SK-N-SH (cell line): Measurements from ENCODE around the gene LRATD1. TPM values are rescaled to one million over a fixed set of nuclear protein-coding genes. Genes with fewer than 3 reads are reported as not detected.

Source experiments
- CTCF ChIA-PET: fragments of 300-600, 350-600 bp; formaldehyde crosslinking; extraction: SDS; loops from one replicate; lab custom pipeline; 2021; lab: Yijun Ruan, JAX
- POLR2A ChIA-PET: fragments of 350-600 bp; sonication (Branson Sonifier 250); formaldehyde crosslinking; extraction: SDS; loops from one replicate; lab custom pipeline; 2020; ENCODE audit warnings: antibody characterized with exemption, inconsistent platforms; lab: Yijun Ruan, JAX
- DNase-seq: peaks from one replicate; pipeline ENCODE4 v3.0.0; 2012
- H2AFZ ChIP-seq: fragments of 200-600 bp; sonication (generic); 2 replicates; pipeline ENCODE4 v1.8.1; 2016; ENCODE audit warnings: antibody characterized with exemption, mild to moderate bottlenecking, low read depth
- H3F3A ChIP-seq: fragments of 200-600 bp; sonication (generic); replicated peaks from 2 replicates; pipeline ENCODE3; 2016; ENCODE audit warnings: antibody characterized with exemption, mild to moderate bottlenecking; ENCODE audit not compliant: insufficient read depth
- H3K27ac ChIP-seq, 2 experiments: fragments of 200-500 bp in 1 of 2; fragments of 200-600 bp in 1 of 2; sonication (Bioruptor generic) in 1 of 2; sonication (generic), shearing (Covaris generic) in 1 of 2; 2 replicates each; pipeline versions ENCODE4 v1.5.1 to v1.6.1; 2014 to 2016; ENCODE audit warnings: low read depth in 2 of 2, inconsistent platforms in 1 of 2, low read length in 1 of 2, mild to moderate bottlenecking in 1 of 2, mixed read lengths in 1 of 2
- H3K27me3 ChIP-seq: fragments of 200-600 bp; sonication (generic), shearing (Covaris generic); 2 replicates; pipeline ENCODE4 v1.6.1; 2016; ENCODE audit warnings: mixed run types; ENCODE audit not compliant: insufficient read depth
- H3K36me3 ChIP-seq, 2 experiments: fragments of 200-500 bp in 1 of 2; fragments of 200-600 bp in 1 of 2; sonication (Bioruptor generic) in 1 of 2; sonication (generic) in 1 of 2; replicated peaks in 1 of 2; 2 replicates each; pipeline versions ENCODE3 to v1.5.1; 2014 to 2016; ENCODE audit warnings: low read length in 1 of 2, mild to moderate bottlenecking in 1 of 2; ENCODE audit not compliant: insufficient read depth in 2 of 2, control insufficient read depth in 1 of 2
- H3K4me1 ChIP-seq, 2 experiments: fragments of 200-500 bp in 1 of 2; fragments of 200-600 bp in 1 of 2; sonication (Bioruptor generic) in 1 of 2; sonication (generic), shearing (Covaris generic) in 1 of 2; 2 replicates each; pipeline versions ENCODE4 v1.5.1 to v1.6.1; 2014 to 2016; ENCODE audit warnings: low read depth in 1 of 2, low read length in 1 of 2, mixed run types in 1 of 2; ENCODE audit not compliant: insufficient read depth in 2 of 2, control insufficient read depth in 1 of 2
- H3K4me2 ChIP-seq: fragments of 200-600 bp; sonication (generic), shearing (Covaris generic); 2 replicates; pipeline ENCODE4 v1.6.1; 2017; ENCODE audit warnings: mixed run types
- H3K4me3 ChIP-seq, 2 experiments: fragments of 200-500 bp in 1 of 2; fragments of 200-600 bp in 1 of 2; sonication (Bioruptor generic) in 1 of 2; sonication (generic), shearing (Covaris generic) in 1 of 2; 2 replicates each; pipeline versions ENCODE4 v1.5.1 to v1.8.1; 2014 to 2016; ENCODE audit warnings: low read depth in 2 of 2, inconsistent platforms in 1 of 2, low read length in 1 of 2, mild to moderate bottlenecking in 1 of 2, mixed read lengths in 1 of 2, moderate library complexity in 1 of 2
- H3K79me2 ChIP-seq: fragments of 200-600 bp; sonication (generic); 2 replicates; pipeline ENCODE4 v1.8.1; 2017; ENCODE audit warnings: mild to moderate bottlenecking; ENCODE audit not compliant: insufficient read depth
- H3K9ac ChIP-seq: fragments of 200-600 bp; sonication (generic); 2 replicates; pipeline ENCODE4 v1.6.1; 2017; ENCODE audit warnings: mixed run types
- H3K9me2 ChIP-seq: fragments of 200-600 bp; sonication (generic); 2 replicates; pipeline ENCODE4 v1.6.1; 2017; ENCODE audit warnings: mixed run types
- H3K9me3 ChIP-seq: fragments of 200-600 bp; sonication (generic); 2 replicates; pipeline ENCODE4 v1.6.1; 2017; ENCODE audit warnings: mixed run types, mild to moderate bottlenecking, moderate library complexity
- H4K20me1 ChIP-seq: fragments of 200-600 bp; sonication (generic); 2 replicates; pipeline ENCODE4 v1.6.1; 2017; ENCODE audit warnings: mild to moderate bottlenecking, mixed run types; ENCODE audit not compliant: insufficient read depth
- CTCF ChIP-seq: fragments of 200-600 bp; sonication (generic); IDR thresholded peaks from 2 replicates; pipeline ENCODE4 v1.6.1; 2017; ENCODE audit warnings: antibody characterized with exemption, mild to moderate bottlenecking, moderate library complexity
- ELF1 ChIP-seq: IDR thresholded peaks from 2 replicates; pipeline ENCODE4 v1.4.0; 2012
- EP300 ChIP-seq, 2 experiments: IDR thresholded peaks; 2 replicates each; pipeline versions ENCODE4 v1.4.0 to v1.6.1; 2012; ENCODE audit warnings: borderline replicate concordance in 1 of 2, low read depth in 1 of 2, low read length in 1 of 2
- FOXJ3 ChIP-seq: sonication (generic); formaldehyde crosslinking; IDR thresholded peaks from 2 replicates; pipeline ENCODE4 v1.5.1; 2020; ENCODE audit warnings: mild to moderate bottlenecking, missing genetic modification reagents
- FOXM1 ChIP-seq: IDR thresholded peaks from 2 replicates; pipeline ENCODE4 v1.4.0; 2012; ENCODE audit warnings: low read depth, mild to moderate bottlenecking
- IRF3 ChIP-seq: fragments of 150-350 bp; IDR thresholded peaks from 2 replicates; pipeline ENCODE4 v1.6.1; 2016; ENCODE audit warnings: mild to moderate bottlenecking, low read depth, low read length
- JUND ChIP-seq: IDR thresholded peaks from 2 replicates; pipeline ENCODE4 v1.4.0; 2012
- MAX ChIP-seq: IDR thresholded peaks from 2 replicates; pipeline ENCODE4 v1.4.0; 2012; ENCODE audit warnings: low read depth
- NFIC ChIP-seq: IDR thresholded peaks from 2 replicates; pipeline ENCODE4 v1.4.0; 2012; ENCODE audit warnings: borderline replicate concordance
- PBX3 ChIP-seq: IDR thresholded peaks from 2 replicates; pipeline ENCODE4; 2012
- RAD21 ChIP-seq: IDR thresholded peaks from 2 replicates; pipeline ENCODE4 v1.6.1; 2012; ENCODE audit warnings: mild to moderate bottlenecking, low read length
- RCOR1 ChIP-seq: fragments of 150-350 bp; IDR thresholded peaks from 2 replicates; pipeline ENCODE4 v1.6.1; 2017; ENCODE audit warnings: antibody characterized with exemption, low read length
- SIN3A ChIP-seq: IDR thresholded peaks from 2 replicates; pipeline ENCODE4 v1.6.1; 2012; ENCODE audit warnings: low read depth, mild to moderate bottlenecking, low read length, moderate library complexity, borderline replicate concordance
- SMC3 ChIP-seq: IDR thresholded peaks from 2 replicates; pipeline ENCODE4 v1.6.1; 2012; ENCODE audit warnings: low read depth, low read length, improper control_type of control experiment
- TAF1 ChIP-seq: IDR thresholded peaks from 2 replicates; pipeline ENCODE4 v1.6.1; 2012; ENCODE audit warnings: low read depth, mild to moderate bottlenecking, low read length, moderate library complexity, borderline replicate concordance
- TEAD4 ChIP-seq: IDR thresholded peaks from 2 replicates; pipeline ENCODE4 v1.4.0; 2012; ENCODE audit warnings: mild to moderate bottlenecking, borderline replicate concordance; ENCODE audit not compliant: insufficient read depth
- USF2 ChIP-seq: fragments of 150-350 bp; IDR thresholded peaks from 2 replicates; pipeline ENCODE4 v1.6.1; 2017; ENCODE audit warnings: antibody characterized with exemption, low read length, low read depth, borderline replicate concordance
- YY1 ChIP-seq: IDR thresholded peaks from 2 replicates; pipeline ENCODE4 v1.4.0; 2012; ENCODE audit warnings: low read depth, mild to moderate bottlenecking
- ZBTB33 ChIP-seq: IDR thresholded peaks from 2 replicates; pipeline ENCODE4 v1.4.0; 2012; ENCODE audit warnings: low read depth, borderline replicate concordance
- WGBS: methylation state at CpG from one replicate; pipeline ENCODE4 v1.1.6; 2017; ENCODE audit warnings: low lambda C conversion rate; 5-methylcytosine and 5-hydroxymethylcytosine counted together
- polyA plus RNA-seq, 3 experiments: library from polyadenylated mRNA; depleted of rRNA; stranded (reverse); fragments of >200 nt; gene quantifications; 2 replicates each; pipeline ENCODE4 v1.2.3, GENCODE V29; 2012

The LRATD1 gene
- polyA plus RNA-seq, 1 of the 3 experiments (the other 2 are of a cell fraction) = 0.84 TPM

GRCh38 chr2:14631406-14632040 lies 994 bp upstream of the LRATD1 start:
- H3K79me2 ChIP-seq = no peaks in the 10 kb centered on the region
- peak overlapping the region; percentile 57 to 67; a peak in 3 of 4 replicates for H3K4me3 ChIP-seq
- H3K27me3 ChIP-seq = peaks cover 15% of the 10 kb centered on the region

More at GRCh38 chr2:14631406-14632040, 994 bp upstream of the LRATD1 start:
- Histone ChIP-seq H4K20me1 (no peaks in the 10 kb centered on the region), H3K27ac (no peak overlapping the region), H3F3A (no peaks in the 10 kb centered on the region), H3K9ac (no peak overlapping the region), H3K4me1 (peaks cover 0 to 33% of the 10 kb centered on the region in 2 experiments; a peak in 2 of 4 replicates), H3K9me2 (no peaks in the 10 kb centered on the region), H3K36me3 (no peaks in the 10 kb centered on the region), H2AFZ (no peak overlapping the region), H3K9me3 (no peaks in the 10 kb centered on the region), H3K4me2 (peak overlapping the region; percentile 85)
- 78% methylated on average over 3 of the region's 3 CpGs for WGBS
- ChIA-PET POLR2A (interaction anchor here (0.6 kb wide), 1 partner anchor 977 kb away, joined by 3 read pairs; no protein-coding TSS in a partner anchor), CTCF (interaction anchor here (1.3 to 1.5 kb wide), 2 partner anchors 24 to 945 kb away, joined by 4 to 6 read pairs; no protein-coding TSS in a partner anchor)
- DNase-seq = no peak
- TF ChIP-seq TAF1 (no peak), RCOR1 (no peak), TEAD4 (no peak), FOXJ3 (CRISPR knock-in tag) (no peak), PBX3 (no peak), ZBTB33 (no peak), JUND (no peak), RAD21 (no peak), EP300 (IDR thresholded peaks at IDR 0.05; ENCODE audit: borderline replicate concordance in 1 of 2, low read depth in 1 of 2, low read length in 1 of 2) (no peak), MAX (no peak), ELF1 (no peak), IRF3 (no peak), USF2 (no peak), SIN3A (no peak), CTCF (no peak), SMC3 (no peak), FOXM1 (no peak), YY1 (no peak), NFIC (no peak)
